GM06990 (cell line): ENCODE measurements around the gene AP2A2.
A peak's percentile ranks its signal among the peaks of the same experiment; 100 is the strongest.

ENCODE experiments used
- DNase-seq: peaks from one replicate; pipeline ENCODE4 v3.0.0-alpha.2; 2011; ENCODE audit not compliant: insufficient read length; ENCODE audit errors: extremely low read depth
- H3K27me3 ChIP-seq: replicated peaks from 2 replicates; pipeline ENCODE4 v1.6.0; 2011; ENCODE audit warnings: low read length; ENCODE audit not compliant: control insufficient read depth, insufficient read depth
- H3K36me3 ChIP-seq: 2 replicates; pipeline ENCODE4 v1.5.1; 2011; ENCODE audit warnings: low read length; ENCODE audit not compliant: control insufficient read depth, insufficient read depth
- H3K4me3 ChIP-seq: replicated peaks from 2 replicates; pipeline ENCODE4 v1.5.1; 2011; ENCODE audit warnings: low read depth, mild to moderate bottlenecking, control low read depth, low read length
- CTCF ChIP-seq: IDR thresholded peaks from 2 replicates; pipeline ENCODE4 v1.5.1; 2011; ENCODE audit warnings: low read length, control low read depth, mild to moderate bottlenecking, inconsistent platforms; ENCODE audit not compliant: insufficient read depth, poor library complexity, severe bottlenecking

Gene AP2A2

GRCh38 chr11:901452-902061, 24.1 kb upstream of the AP2A2 start:
- TF ChIP-seq CTCF: no peak
- no peak for DNase-seq
- peaks cover 45% of the 10 kb centered on the region for H3K36me3 ChIP-seq
- H3K27me3 ChIP-seq: no peaks in the 10 kb centered on the region
- H3K4me3 ChIP-seq: no peak overlapping the region

GRCh38 chr11:904380-904779, 21.3 kb upstream of the AP2A2 start:
- Histone ChIP-seq H3K36me3 (peaks cover 34% of the 10 kb centered on the region), H3K4me3 (no peak overlapping the region)

GRCh38 chr11:905952-906351, 19.7 kb upstream of the AP2A2 start:
- Histone ChIP-seq H3K27me3 (no peaks in the 10 kb centered on the region), H3K36me3 (peaks cover 19% of the 10 kb centered on the region), H3K4me3 (no peak overlapping the region)
- no peak for TF ChIP-seq CTCF
- no peak for DNase-seq

More at GRCh38 chr11:904380-904779, 21.3 kb upstream of the AP2A2 start:
- H3K27me3 ChIP-seq: no peaks in the 10 kb centered on the region
- no peak for DNase-seq
- no peak for TF ChIP-seq CTCF

GRCh38 chr11:907668-908067, 18.0 kb upstream of the AP2A2 start:
- Histone ChIP-seq H3K27me3 (no peaks in the 10 kb centered on the region), H3K36me3 (peaks cover 9% of the 10 kb centered on the region), H3K4me3 (no peak overlapping the region)
- no peak for DNase-seq
- TF ChIP-seq CTCF: no peak

- Histone ChIP-seq H3K36me3 (peaks cover 5% of the 10 kb centered on the region), H3K27me3 (no peaks in the 10 kb centered on the region), H3K4me3 (no peak overlapping the region)
- DNase-seq: no peak
- no peak for TF ChIP-seq CTCF
Observed at GRCh38 chr11:908273-908672, 17.4 kb upstream of the AP2A2 start.

- Histone ChIP-seq H3K4me3 (peak overlapping the region; percentile 94), H3K36me3 (peaks cover 2% of the 10 kb centered on the region), H3K27me3 (no peaks in the 10 kb centered on the region)
- no peak for DNase-seq
- no peak for TF ChIP-seq CTCF
Observed at GRCh38 chr11:909406-909805, 16.3 kb upstream of the AP2A2 start.
